Nephron (organoid): ENCODE measurements around the gene HIVEP2.

Source experiments
- H3K27ac Mint-ChIP-seq, 3 experiments: 2 replicates each; pipeline ENCODE4 v1.8.0; 2020; ENCODE audit warnings: mixed read lengths in 3 of 3, mild to moderate bottlenecking in 2 of 3, moderate library complexity in 1 of 3
- H3K27me3 Mint-ChIP-seq: 2 replicates; pipeline ENCODE4 v1.8.0; 2021; ENCODE audit warnings: low read depth, mild to moderate bottlenecking, moderate library complexity, mixed read lengths
- H3K36me3 Mint-ChIP-seq: 2 replicates; pipeline ENCODE4 v1.8.0; 2020; ENCODE audit warnings: low read depth, mixed read lengths
- H3K4me1 Mint-ChIP-seq: 2 replicates; pipeline ENCODE4 v1.8.0; 2020; ENCODE audit warnings: mixed read lengths
- H3K4me3 Mint-ChIP-seq, 3 experiments: 2 replicates each; pipeline ENCODE4 v1.8.0; 2020; ENCODE audit warnings: mild to moderate bottlenecking in 3 of 3, mixed read lengths in 3 of 3, moderate library complexity in 2 of 3
- H3K9me3 Mint-ChIP-seq: 2 replicates; pipeline ENCODE4 v1.8.0; 2020; ENCODE audit warnings: mixed read lengths
- CTCF ChIP-seq, 3 experiments: fragments of 200-600 bp; sonication (generic); IDR thresholded peaks; one replicate each; pipeline ENCODE4 v1.5.0; 2021; ENCODE audit warnings: antibody characterized with exemption in 3 of 3; ENCODE audit not compliant: unreplicated experiment in 3 of 3

The HIVEP2 gene

GRCh38 chr6:142907544-142907943 is 37.4 kb downstream of the HIVEP2 start:
- Mint-ChIP-seq H3K9me3 (no peaks in the 10 kb centered on the region), H3K27me3 (no peaks in the 10 kb centered on the region), H3K4me3 (peak overlapping the region in 2 of 3 experiments; percentile 11 to 59), H3K4me1 (peaks cover 19% of the 10 kb centered on the region), H3K27ac (peak overlapping the region; percentile 16 to 63 (median 48)), H3K36me3 (peaks cover 3% of the 10 kb centered on the region)
- no peak for TF ChIP-seq CTCF (IDR thresholded peaks at IDR 0.05; ENCODE audit: unreplicated experiment in 3 of 3)

GRCh38 chr6:142906945-142907470 is 38.0 kb downstream of the HIVEP2 start:
- peak overlapping the region in 2 of 3 experiments; percentile 9 to 59 for H3K4me3 Mint-ChIP-seq
- peak overlapping the region; percentile 16 to 63 (median 48) for H3K27ac Mint-ChIP-seq
- TF ChIP-seq CTCF (IDR thresholded peaks at IDR 0.05; ENCODE audit: unreplicated experiment in 3 of 3) = no peak
- H3K27me3 Mint-ChIP-seq = no peaks in the 10 kb centered on the region
- peaks cover 24% of the 10 kb centered on the region for H3K4me1 Mint-ChIP-seq
- no peaks in the 10 kb centered on the region for H3K36me3 Mint-ChIP-seq
- H3K9me3 Mint-ChIP-seq = no peaks in the 10 kb centered on the region

- Mint-ChIP-seq H3K27ac (no peak overlapping the region), H3K36me3 (no peaks in the 10 kb centered on the region), H3K4me1 (peaks cover 33% of the 10 kb centered on the region), H3K9me3 (no peaks in the 10 kb centered on the region), H3K4me3 (no peak overlapping the region), H3K27me3 (no peaks in the 10 kb centered on the region)
- TF ChIP-seq CTCF (IDR thresholded peaks at IDR 0.05; ENCODE audit: unreplicated experiment in 3 of 3) = no peak
Measured at GRCh38 chr6:142903812-142904211, 41.2 kb downstream of the HIVEP2 start.

- H3K27me3 Mint-ChIP-seq = no peaks in the 10 kb centered on the region
- H3K36me3 Mint-ChIP-seq = no peaks in the 10 kb centered on the region
- no peak for TF ChIP-seq CTCF (IDR thresholded peaks at IDR 0.05; ENCODE audit: unreplicated experiment in 3 of 3)
- H3K9me3 Mint-ChIP-seq = no peaks in the 10 kb centered on the region
- no peak overlapping the region for H3K4me3 Mint-ChIP-seq
- peaks cover 26% of the 10 kb centered on the region for H3K4me1 Mint-ChIP-seq
- peak overlapping the region in 1 of 3 experiments; percentile 60 for H3K27ac Mint-ChIP-seq
Measured at GRCh38 chr6:142902636-142903053, 42.3 kb downstream of the HIVEP2 start.

- no peak overlapping the region for H3K27ac Mint-ChIP-seq
- H3K27me3 Mint-ChIP-seq = no peaks in the 10 kb centered on the region
- no peaks in the 10 kb centered on the region for H3K36me3 Mint-ChIP-seq
- H3K4me3 Mint-ChIP-seq = no peak overlapping the region
- no peaks in the 10 kb centered on the region for H3K9me3 Mint-ChIP-seq
- TF ChIP-seq CTCF (IDR thresholded peaks at IDR 0.05; ENCODE audit: unreplicated experiment in 3 of 3) = no peak
- H3K4me1 Mint-ChIP-seq = peaks cover 17% of the 10 kb centered on the region
Measured at GRCh38 chr6:142901611-142902010, 43.4 kb downstream of the HIVEP2 start.
